Caco-2 (cell line): ENCODE measurements around the gene C2orf15. TPM values are rescaled to one million over a fixed set of nuclear protein-coding genes. Genes with fewer than 3 reads are reported as not detected.
A peak's percentile ranks its signal among the peaks of the same experiment; 100 is the strongest.

Source experiments
- BruUV-seq: library from RNA; stranded (reverse); fragments of 400-500 nt; replicated peaks from 2 replicates; lab custom pipeline; 2021; lab: Mats Ljungman, UMichigan
- CTCF ChIA-PET: fragments of 300-600 bp; sonication (Branson Sonifier 250); formaldehyde crosslinking; loops from one replicate; lab custom pipeline; 2022; ENCODE audit warnings: antibody characterized with exemption; lab: Charles Lee
- POLR2A ChIA-PET: fragments of 300-600 bp; sonication (Branson Sonifier 250); formaldehyde crosslinking; loops from one replicate; lab custom pipeline; 2022; ENCODE audit warnings: antibody characterized with exemption; lab: Charles Lee
- DNase-seq, 2 experiments: peaks; one replicate each; pipeline versions ENCODE4 v3.0.0 to v3.0.0-alpha.2; 2020 to 2022
- H3K27me3 ChIP-seq: replicated peaks from 2 replicates; pipeline ENCODE4 v1.6.0; 2011; ENCODE audit warnings: low read length; ENCODE audit not compliant: control insufficient read depth, insufficient read depth
- H3K36me3 ChIP-seq: 2 replicates; pipeline ENCODE4 v1.5.1; 2011; ENCODE audit warnings: low read length; ENCODE audit not compliant: control insufficient read depth, insufficient read depth
- H3K4me1 ChIP-seq: fragments of 250-450 bp; sonication (Bioruptor Pico); 2 replicates; pipeline ENCODE4 v1.5.1; 2020; ENCODE audit warnings: mild to moderate bottlenecking
- H3K4me3 ChIP-seq: 2 replicates; pipeline ENCODE4 v1.5.1; 2011; ENCODE audit warnings: low read depth, mild to moderate bottlenecking, control low read depth, low read length
- H3K9me3 ChIP-seq: fragments of 250-450 bp; sonication (Bioruptor Pico); 2 replicates; pipeline ENCODE4 v1.5.1; 2020; ENCODE audit warnings: mild to moderate bottlenecking, moderate library complexity
- H3K27ac Mint-ChIP-seq: one replicate; pipeline ENCODE4 v1.8.0; 2022; ENCODE audit warnings: mixed read lengths; ENCODE audit not compliant: unreplicated experiment
- H3K27me3 Mint-ChIP-seq: one replicate; pipeline ENCODE4 v1.8.0; 2022; ENCODE audit warnings: mixed read lengths; ENCODE audit not compliant: insufficient read depth, unreplicated experiment
- H3K36me3 Mint-ChIP-seq: one replicate; pipeline ENCODE4 v1.8.0; 2022; ENCODE audit warnings: mild to moderate bottlenecking, mixed read lengths; ENCODE audit not compliant: insufficient read depth, unreplicated experiment
- H3K4me1 Mint-ChIP-seq: one replicate; pipeline ENCODE4 v1.8.0; 2022; ENCODE audit warnings: low read depth, mixed read lengths; ENCODE audit not compliant: unreplicated experiment
- H3K4me3 Mint-ChIP-seq: one replicate; pipeline ENCODE4 v1.8.0; 2022; ENCODE audit warnings: mild to moderate bottlenecking, moderate library complexity, mixed read lengths; ENCODE audit not compliant: unreplicated experiment
- H3K9me3 Mint-ChIP-seq: one replicate; pipeline ENCODE4 v1.8.0; 2022; ENCODE audit warnings: mixed read lengths; ENCODE audit not compliant: unreplicated experiment
- intact Hi-C: fragments of 100-400 bp; cut with micrococcal nuclease; formaldehyde crosslinking; loops from one replicate; pipeline ENCODE4 v1.10.0; 2022; ENCODE audit not compliant: unreplicated experiment
- total RNA-seq: library from RNA; stranded (reverse); gene quantifications from 2 replicates; pipeline ENCODE4 v1.2.3, GENCODE V29; 2022
- TF ChIP-seq, protein P1 (sequence below), 2 experiments: fragments of 200-600 bp in 1 of 2; IDR thresholded peaks; 1 replicate in 1 of 2; 2 replicates in 1 of 2; pipeline versions ENCODE4 v1.5.1 to v1.8.0; 2011 to 2022; ENCODE audit warnings: antibody characterized with exemption in 1 of 2, control low read depth in 1 of 2, inconsistent platforms in 1 of 2, low read depth in 1 of 2, low read length in 1 of 2, mild to moderate bottlenecking in 1 of 2, moderate library complexity in 1 of 2; ENCODE audit not compliant: insufficient read depth in 1 of 2, severe bottlenecking in 1 of 2, unreplicated experiment in 1 of 2

Gene C2orf15
- total RNA-seq, 1 experiment from 2014 or later: 11.3 TPM

- peaks cover 24% of the 10 kb centered on the region for H3K36me3 Mint-ChIP-seq
- ChIA-PET POLR2A (interaction anchor here (0.6 to 2.2 kb wide), 3 partner anchors 27 to 156 kb away, joined by 3 to 28 read pairs (median 4); partner anchors contain the start of genes C2orf15, EIF5B, LIPT1 and TSGA10), CTCF (interaction anchor here (0.7 to 0.9 kb wide), 2 partner anchors 20 to 94 kb away, joined by 3 read pairs; no protein-coding TSS in a partner anchor)
- no peaks in the 10 kb centered on the region for H3K9me3 Mint-ChIP-seq
- H3K9me3 ChIP-seq: no peaks in the 10 kb centered on the region
- peak overlapping the region; percentile 87 for H3K4me3 ChIP-seq
- H3K4me1 Mint-ChIP-seq: peaks cover 9% of the 10 kb centered on the region
- no peak for DNase-seq
- no peaks in the 10 kb centered on the region for H3K27me3 Mint-ChIP-seq
- TF ChIP-seq, protein P1, sequence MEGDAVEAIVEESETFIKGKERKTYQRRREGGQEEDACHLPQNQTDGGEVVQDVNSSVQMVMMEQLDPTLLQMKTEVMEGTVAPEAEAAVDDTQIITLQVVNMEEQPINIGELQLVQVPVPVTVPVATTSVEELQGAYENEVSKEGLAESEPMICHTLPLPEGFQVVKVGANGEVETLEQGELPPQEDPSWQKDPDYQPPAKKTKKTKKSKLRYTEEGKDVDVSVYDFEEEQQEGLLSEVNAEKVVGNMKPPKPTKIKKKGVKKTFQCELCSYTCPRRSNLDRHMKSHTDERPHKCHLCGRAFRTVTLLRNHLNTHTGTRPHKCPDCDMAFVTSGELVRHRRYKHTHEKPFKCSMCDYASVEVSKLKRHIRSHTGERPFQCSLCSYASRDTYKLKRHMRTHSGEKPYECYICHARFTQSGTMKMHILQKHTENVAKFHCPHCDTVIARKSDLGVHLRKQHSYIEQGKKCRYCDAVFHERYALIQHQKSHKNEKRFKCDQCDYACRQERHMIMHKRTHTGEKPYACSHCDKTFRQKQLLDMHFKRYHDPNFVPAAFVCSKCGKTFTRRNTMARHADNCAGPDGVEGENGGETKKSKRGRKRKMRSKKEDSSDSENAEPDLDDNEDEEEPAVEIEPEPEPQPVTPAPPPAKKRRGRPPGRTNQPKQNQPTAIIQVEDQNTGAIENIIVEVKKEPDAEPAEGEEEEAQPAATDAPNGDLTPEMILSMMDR (IDR thresholded peaks at IDR 0.05; ENCODE audit: insufficient read depth in 1 of 2, low read depth in 1 of 2, low read length in 1 of 2, severe bottlenecking in 1 of 2, unreplicated experiment in 1 of 2): no peak
- BruUV-seq: no TSS peak
- H3K4me3 Mint-ChIP-seq: peak overlapping the region; percentile 92
- H3K27ac Mint-ChIP-seq: peak overlapping the region; percentile 84
- intact Hi-C loops: loop anchor here (1.0 kb wide), 2 partner anchors 40 to 155 kb away; partner anchors contain the start of genes C2orf15 and TXNDC9
- peaks cover 28% of the 10 kb centered on the region for H3K4me1 ChIP-seq
- no peaks in the 10 kb centered on the region for H3K36me3 ChIP-seq
- no peaks in the 10 kb centered on the region for H3K27me3 ChIP-seq
Observed at GRCh38 chr2:99181624-99182000, 40.1 kb downstream of the C2orf15 start.

DNA sequence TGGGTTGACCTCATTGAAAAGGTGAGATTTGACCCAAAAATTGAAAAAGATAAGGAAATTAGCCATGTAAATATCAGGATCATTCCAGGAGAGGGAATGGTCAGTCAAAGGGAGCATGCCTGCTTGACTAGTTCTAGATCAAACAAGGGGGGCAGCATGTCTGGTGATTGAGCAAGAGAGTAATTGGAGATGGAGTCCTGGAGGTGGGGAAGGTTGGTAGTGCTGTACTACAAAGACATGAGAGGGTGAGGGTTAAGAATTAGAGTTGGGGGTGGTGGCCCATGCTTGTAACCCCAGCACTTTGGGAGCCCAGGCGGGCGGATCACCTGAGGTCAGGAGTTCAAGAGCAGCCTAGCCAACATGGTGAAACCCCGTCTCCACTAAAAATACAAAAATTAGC, 41.5 kb downstream of the C2orf15 start:
- no TSS peak for BruUV-seq
- Histone ChIP-seq H3K36me3 (no peaks in the 10 kb centered on the region), H3K27me3 (no peaks in the 10 kb centered on the region), H3K4me1 (peaks cover 28% of the 10 kb centered on the region), H3K4me3 (peak overlapping the region; percentile 87), H3K9me3 (no peaks in the 10 kb centered on the region)
- H3K27ac Mint-ChIP-seq: peak overlapping the region; percentile 84
- no peaks in the 10 kb centered on the region for H3K27me3 Mint-ChIP-seq
- intact Hi-C loops: loop anchor here (1.0 kb wide), 1 partner anchor 15 kb away; no protein-coding TSS in a partner anchor
- H3K36me3 Mint-ChIP-seq: peaks cover 34% of the 10 kb centered on the region
- DNase-seq: peak; percentile 78 to 79
- H3K4me1 Mint-ChIP-seq: peaks cover 9% of the 10 kb centered on the region
- no peaks in the 10 kb centered on the region for H3K9me3 Mint-ChIP-seq
- TF ChIP-seq, protein P1 (IDR thresholded peaks at IDR 0.05; ENCODE audit: insufficient read depth in 1 of 2, low read depth in 1 of 2, low read length in 1 of 2, severe bottlenecking in 1 of 2, unreplicated experiment in 1 of 2): no peak
- H3K4me3 Mint-ChIP-seq: peak overlapping the region; percentile 92
- ChIA-PET CTCF (no interaction called here), POLR2A (no interaction called here)

DNA sequence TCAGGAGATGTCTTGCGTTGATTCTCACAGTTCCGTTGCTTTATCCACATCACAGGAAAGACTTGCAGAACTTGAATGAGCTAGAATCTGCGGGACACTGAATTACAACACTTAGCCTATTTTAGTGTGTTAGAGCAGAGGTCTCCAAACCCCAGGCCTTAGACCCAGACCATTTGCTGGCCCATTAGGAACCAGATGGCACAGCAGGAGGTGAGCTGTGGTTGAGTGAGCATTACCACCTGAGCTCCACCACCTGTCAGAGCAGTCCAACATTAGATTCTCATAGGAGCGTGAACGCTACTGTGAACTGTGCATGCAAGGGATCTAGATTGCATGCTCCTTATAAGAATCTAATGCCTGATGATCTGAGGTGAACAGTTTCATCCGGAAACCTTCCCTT, 43.3 kb downstream of the C2orf15 start:
- BruUV-seq: no TSS peak
- Histone ChIP-seq H3K9me3 (no peaks in the 10 kb centered on the region), H3K27me3 (no peaks in the 10 kb centered on the region), H3K36me3 (no peaks in the 10 kb centered on the region), H3K4me3 (no peak overlapping the region), H3K4me1 (peaks cover 17% of the 10 kb centered on the region)
- no peak for DNase-seq
- Mint-ChIP-seq H3K27me3 (no peaks in the 10 kb centered on the region), H3K4me1 (peaks cover 9% of the 10 kb centered on the region), H3K27ac (no peak overlapping the region), H3K9me3 (no peaks in the 10 kb centered on the region), H3K36me3 (peaks cover 34% of the 10 kb centered on the region), H3K4me3 (no peak overlapping the region)
- intact Hi-C loops: no loop called here
- ChIA-PET POLR2A (interaction anchor here (1.3 kb wide), 1 partner anchor 152 kb away, joined by 5 read pairs; the partner anchor contains the start of genes EIF5B and TXNDC9), CTCF (no interaction called here)
- TF ChIP-seq, protein P1 (IDR thresholded peaks at IDR 0.05; ENCODE audit: insufficient read depth in 1 of 2, low read depth in 1 of 2, low read length in 1 of 2, severe bottlenecking in 1 of 2, unreplicated experiment in 1 of 2): no peak
